Astrocyte (in vitro differentiated cells and primary cell): ENCODE results near the gene DCC. TPM values are rescaled to one million over a fixed set of nuclear protein-coding genes. Genes with fewer than 3 reads are reported as not detected.

Experiments
- DNase-seq: peaks from one replicate; pipeline ENCODE4 v3.0.0-alpha.2; 2010; ENCODE audit warnings: low read depth
- FAIRE-seq: peaks from 2 replicates; lab custom pipeline; 2011; peaks lifted over from hg19 to GRCh38; lab: Jason Lieb, UNC
- H2AFZ ChIP-seq: 2 replicates; pipeline ENCODE4 v1.6.0; 2012; ENCODE audit warnings: low read depth, low read length, inconsistent platforms
- H3K27ac ChIP-seq: 2 replicates; pipeline ENCODE4 v1.5.1; 2011; ENCODE audit warnings: low read depth, low read length, inconsistent platforms
- H3K27me3 ChIP-seq: 2 replicates; pipeline ENCODE4 v1.6.0; 2011; ENCODE audit warnings: low read length, inconsistent platforms; ENCODE audit not compliant: insufficient read depth
- H3K36me3 ChIP-seq: 2 replicates; pipeline ENCODE4 v1.5.1; 2011; ENCODE audit warnings: low read length, inconsistent platforms; ENCODE audit not compliant: insufficient read depth
- H3K4me1 ChIP-seq: 2 replicates; pipeline ENCODE4 v1.5.1; 2011; ENCODE audit warnings: low read length, inconsistent platforms; ENCODE audit not compliant: insufficient read depth
- H3K4me2 ChIP-seq: 2 replicates; pipeline ENCODE4 v1.6.0; 2012; ENCODE audit warnings: low read length, inconsistent platforms
- H3K4me3 ChIP-seq: 2 replicates; pipeline ENCODE4 v1.5.1; 2011; ENCODE audit warnings: low read depth, mild to moderate bottlenecking, low read length, inconsistent platforms; ENCODE audit not compliant: insufficient read depth
- H3K79me2 ChIP-seq: 2 replicates; pipeline ENCODE4 v1.6.0; 2012; ENCODE audit warnings: mild to moderate bottlenecking, low read length, inconsistent platforms; ENCODE audit not compliant: insufficient read depth
- H3K9ac ChIP-seq: 2 replicates; pipeline ENCODE4 v1.6.0; 2012; ENCODE audit warnings: mild to moderate bottlenecking, low read length, inconsistent platforms
- H3K9me3 ChIP-seq: 2 replicates; pipeline ENCODE4 v1.5.1; 2012; ENCODE audit warnings: low read depth, mild to moderate bottlenecking, low read length, inconsistent platforms; ENCODE audit not compliant: insufficient read depth
- H4K20me1 ChIP-seq: 2 replicates; pipeline ENCODE4 v1.6.0; 2012; ENCODE audit warnings: low read length, inconsistent platforms; ENCODE audit not compliant: insufficient read depth
- H3K27ac Mint-ChIP-seq: one replicate; pipeline ENCODE4 v1.8.0; 2021; ENCODE audit warnings: mild to moderate bottlenecking, mixed read lengths; ENCODE audit not compliant: unreplicated experiment
- H3K27me3 Mint-ChIP-seq: one replicate; pipeline ENCODE4 v1.8.0; 2021; ENCODE audit warnings: low read depth, mixed read lengths; ENCODE audit not compliant: unreplicated experiment
- H3K36me3 Mint-ChIP-seq: one replicate; pipeline ENCODE4 v1.8.0; 2021; ENCODE audit warnings: low read depth, mixed read lengths; ENCODE audit not compliant: unreplicated experiment
- H3K4me1 Mint-ChIP-seq: one replicate; pipeline ENCODE4 v1.8.0; 2021; ENCODE audit warnings: low read depth, mixed read lengths; ENCODE audit not compliant: unreplicated experiment
- H3K4me3 Mint-ChIP-seq: one replicate; pipeline ENCODE4 v1.8.0; 2021; ENCODE audit warnings: mild to moderate bottlenecking, moderate library complexity, mixed read lengths; ENCODE audit not compliant: unreplicated experiment
- H3K9me3 Mint-ChIP-seq: one replicate; pipeline ENCODE4 v1.8.0; 2021; ENCODE audit warnings: mild to moderate bottlenecking, mixed read lengths; ENCODE audit not compliant: unreplicated experiment
- EZH2 ChIP-seq: IDR thresholded peaks from 2 replicates; pipeline ENCODE4 v1.6.1; 2012; ENCODE audit warnings: mild to moderate bottlenecking, low read length, inconsistent platforms; ENCODE audit not compliant: insufficient read depth
- total RNA-seq: library from RNA; stranded (reverse); gene quantifications from 2 replicates; pipeline ENCODE4 v1.2.1, GENCODE V29; 2021
- TF ChIP-seq, protein P1 (sequence below): IDR thresholded peaks from 2 replicates; pipeline ENCODE4 v1.5.1; 2011; ENCODE audit warnings: low read depth, mild to moderate bottlenecking, inconsistent platforms, low read length, moderate library complexity; ENCODE audit not compliant: insufficient read depth

DCC gene
- total RNA-seq, 1 donor from 2014 or later, result 2.6 TPM

GRCh38 chr18:52348209-52348608, 8.2 kb downstream of the DCC start:
- H3K4me1 ChIP-seq, result no peaks in the 10 kb centered on the region
- TF ChIP-seq, protein P1, sequence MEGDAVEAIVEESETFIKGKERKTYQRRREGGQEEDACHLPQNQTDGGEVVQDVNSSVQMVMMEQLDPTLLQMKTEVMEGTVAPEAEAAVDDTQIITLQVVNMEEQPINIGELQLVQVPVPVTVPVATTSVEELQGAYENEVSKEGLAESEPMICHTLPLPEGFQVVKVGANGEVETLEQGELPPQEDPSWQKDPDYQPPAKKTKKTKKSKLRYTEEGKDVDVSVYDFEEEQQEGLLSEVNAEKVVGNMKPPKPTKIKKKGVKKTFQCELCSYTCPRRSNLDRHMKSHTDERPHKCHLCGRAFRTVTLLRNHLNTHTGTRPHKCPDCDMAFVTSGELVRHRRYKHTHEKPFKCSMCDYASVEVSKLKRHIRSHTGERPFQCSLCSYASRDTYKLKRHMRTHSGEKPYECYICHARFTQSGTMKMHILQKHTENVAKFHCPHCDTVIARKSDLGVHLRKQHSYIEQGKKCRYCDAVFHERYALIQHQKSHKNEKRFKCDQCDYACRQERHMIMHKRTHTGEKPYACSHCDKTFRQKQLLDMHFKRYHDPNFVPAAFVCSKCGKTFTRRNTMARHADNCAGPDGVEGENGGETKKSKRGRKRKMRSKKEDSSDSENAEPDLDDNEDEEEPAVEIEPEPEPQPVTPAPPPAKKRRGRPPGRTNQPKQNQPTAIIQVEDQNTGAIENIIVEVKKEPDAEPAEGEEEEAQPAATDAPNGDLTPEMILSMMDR, result peak; percentile 44
- TF ChIP-seq EZH2, result no peak
- no peak overlapping the region for H3K4me2 ChIP-seq
- H3K36me3 ChIP-seq, result no peaks in the 10 kb centered on the region
- H3K27ac Mint-ChIP-seq, result no peak overlapping the region
- H3K9me3 ChIP-seq, result no peaks in the 10 kb centered on the region
- H3K4me1 Mint-ChIP-seq, result no peaks in the 10 kb centered on the region
- FAIRE-seq (no peak), DNase-seq (no peak)
- H3K36me3 Mint-ChIP-seq, result no peaks in the 10 kb centered on the region
- no peak overlapping the region for H3K4me3 Mint-ChIP-seq
- H3K27ac ChIP-seq, result no peak overlapping the region
- no peaks in the 10 kb centered on the region for H3K9me3 Mint-ChIP-seq
- H2AFZ ChIP-seq, result no peak overlapping the region
- no peak overlapping the region for H3K9ac ChIP-seq
- H3K27me3 ChIP-seq, result no peaks in the 10 kb centered on the region
- H4K20me1 ChIP-seq, result no peaks in the 10 kb centered on the region
- H3K4me3 ChIP-seq, result no peak overlapping the region
- H3K79me2 ChIP-seq, result no peaks in the 10 kb centered on the region
- H3K27me3 Mint-ChIP-seq, result peaks cover 7% of the 10 kb centered on the region

- no peak overlapping the region for H3K4me3 Mint-ChIP-seq
- H4K20me1 ChIP-seq, result no peaks in the 10 kb centered on the region
- no peak for TF ChIP-seq EZH2
- TF ChIP-seq, protein P1, result no peak
- H3K4me3 ChIP-seq, result no peak overlapping the region
- H3K36me3 ChIP-seq, result no peaks in the 10 kb centered on the region
- H3K4me2 ChIP-seq, result no peak overlapping the region
- FAIRE-seq (no peak), DNase-seq (no peak)
- no peaks in the 10 kb centered on the region for H3K79me2 ChIP-seq
- H3K27ac ChIP-seq, result no peak overlapping the region
- H3K4me1 ChIP-seq, result no peaks in the 10 kb centered on the region
- no peaks in the 10 kb centered on the region for H3K4me1 Mint-ChIP-seq
- no peak overlapping the region for H2AFZ ChIP-seq
- no peaks in the 10 kb centered on the region for H3K27me3 ChIP-seq
- H3K9me3 Mint-ChIP-seq, result no peaks in the 10 kb centered on the region
- no peaks in the 10 kb centered on the region for H3K36me3 Mint-ChIP-seq
- no peak overlapping the region for H3K27ac Mint-ChIP-seq
- no peak overlapping the region for H3K9ac ChIP-seq
- H3K9me3 ChIP-seq, result no peaks in the 10 kb centered on the region
- peaks cover 7% of the 10 kb centered on the region for H3K27me3 Mint-ChIP-seq
These were observed 9.5 kb downstream of the DCC start for GRCh38 chr18:52349498-52349897.

DNA sequence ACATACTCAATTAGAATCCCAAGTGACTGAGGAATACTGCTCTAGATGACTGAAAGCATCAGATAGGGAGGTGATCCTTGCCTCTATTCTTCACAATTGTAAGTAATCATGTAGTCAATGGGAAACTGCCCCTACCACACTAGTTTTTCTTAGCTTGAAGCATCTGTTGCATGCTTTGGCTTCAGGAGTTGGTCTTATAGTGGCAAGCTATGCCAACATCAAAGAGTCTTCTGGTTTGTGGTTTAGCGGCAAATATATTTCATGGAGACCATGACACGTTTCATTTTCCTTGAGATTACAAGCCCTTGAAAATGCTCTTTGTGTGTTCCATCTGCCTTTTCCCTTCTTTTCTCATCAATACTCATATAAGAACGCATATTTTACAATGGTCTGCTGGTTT, 12.9 kb downstream of the DCC start:
- TF ChIP-seq EZH2, result no peak
- TF ChIP-seq, protein P1, result no peak
- Histone ChIP-seq H3K79me2 (no peaks in the 10 kb centered on the region), H3K4me2 (no peak overlapping the region), H3K4me3 (no peak overlapping the region), H3K9me3 (no peaks in the 10 kb centered on the region), H3K27me3 (no peaks in the 10 kb centered on the region), H2AFZ (no peak overlapping the region), H4K20me1 (no peaks in the 10 kb centered on the region), H3K9ac (no peak overlapping the region), H3K27ac (no peak overlapping the region), H3K36me3 (no peaks in the 10 kb centered on the region), H3K4me1 (no peaks in the 10 kb centered on the region)
- Mint-ChIP-seq H3K36me3 (no peaks in the 10 kb centered on the region), H3K27ac (no peak overlapping the region), H3K4me1 (no peaks in the 10 kb centered on the region), H3K9me3 (no peaks in the 10 kb centered on the region), H3K4me3 (no peak overlapping the region), H3K27me3 (peaks cover 4% of the 10 kb centered on the region)
- DNase-seq (no peak), FAIRE-seq (no peak)
